Right lobe of liver (tissue), 6 donors: Measurements from ENCODE around the gene C19orf44. TPM values are rescaled to one million over a fixed set of nuclear protein-coding genes. Genes with fewer than 3 reads are reported as not detected.

Experiments used
- ATAC-seq, 4 donors: fragments of 200-7000 bp; cut with Tn5 transposase; one replicate each; pipeline ENCODE4 v1.9.1; 2020; ENCODE audit warnings: mild to moderate bottlenecking in 4 of 4, moderate library complexity in 4 of 4
- DNase-seq, 3 donors: peaks; one replicate each; pipeline ENCODE4 v3.0.0-alpha.2; 2020
- H3K27ac ChIP-seq, 3 donors: fragments of 200-600 bp; one replicate each; pipeline ENCODE4 v1.8.0; 2022
- H3K27me3 ChIP-seq, 2 donors: fragments of 200-600 bp; one replicate each; pipeline ENCODE4 v1.8.0; 2022
- H3K36me3 ChIP-seq, 4 donors: fragments of 200-600 bp; sonication (generic) in 1 of 4; one replicate each; pipeline versions ENCODE4 v1.5.1 to v1.8.0; 2017 to 2022; ENCODE audit warnings: control low read depth in 1 of 4
- H3K4me1 ChIP-seq, 4 donors: fragments of 200-600 bp; sonication (generic) in 1 of 4; one replicate each; pipeline versions ENCODE4 v1.5.1 to v1.8.0; 2017 to 2022; ENCODE audit warnings: control low read depth in 1 of 4
- H3K4me3 ChIP-seq, 3 donors: fragments of 200-600 bp; one replicate each; pipeline ENCODE4 v1.8.0; 2022
- H3K9me3 ChIP-seq, 4 donors: fragments of 200-600 bp; sonication (generic) in 1 of 4; one replicate each; pipeline versions ENCODE4 v1.5.1 to v1.8.0; 2017 to 2022; ENCODE audit warnings: control low read depth in 1 of 4
- CTCF ChIP-seq, 4 donors: fragments of 200-600 bp in 3 of 4; fragments of 450-650 bp in 1 of 4; IDR thresholded peaks; one replicate each; pipeline versions ENCODE4 v1.5.1 to v1.8.0; 2016 to 2022; ENCODE audit warnings: antibody characterized with exemption in 4 of 4, mild to moderate bottlenecking in 2 of 4
- POLR2A ChIP-seq: fragments of 450-650 bp; IDR thresholded peaks from one replicate; pipeline ENCODE4 v1.6.1; 2017; ENCODE audit warnings: antibody characterized with exemption, mild to moderate bottlenecking
- WGBS: methylation state at CpG from one replicate; pipeline ENCODE4 v1.1.6; 2018; ENCODE audit warnings: low coverage, low lambda C conversion rate; ENCODE audit not compliant: insufficient coverage; ENCODE audit errors: missing lambda C conversion rate; 5-methylcytosine and 5-hydroxymethylcytosine counted together
- intact Hi-C, 2 donors: fragments of 100-400 bp; cut with DNase I; formaldehyde crosslinking; loops; one replicate each; pipeline versions ENCODE4 v1.11.2 to v1.14.1; 2022
- total RNA-seq, 6 experiments: library from RNA; depleted of rRNA in 2 of 6; stranded (reverse); fragments of >200 nt in 2 of 6; fragmentation: NEBNext Ultra II Directional in 3 of 6; extraction: Animal tissue kit (Norgen Biotek cat#: 25700) in 3 of 6; gene quantifications; one replicate each; pipeline versions ENCODE4 v1.1.0 to v1.2.4, GENCODE V29; 2016 to 2023
- donor health status: DM: no; HTN: yes; CAD: no.
- donor health status: DM: no; HTN: no; CAD: no.
- donor health status: DM: no; HTN: no; CAD: no.
- donor health status: DM: no; HTN: yes; CAD: no.
- donor health status: DM: no; HTN: yes; CAD: no.

C19orf44 gene
- total RNA-seq, 6 experiments from 2014 or later: 1.8 to 4.3 (median 2.5) TPM

DNA sequence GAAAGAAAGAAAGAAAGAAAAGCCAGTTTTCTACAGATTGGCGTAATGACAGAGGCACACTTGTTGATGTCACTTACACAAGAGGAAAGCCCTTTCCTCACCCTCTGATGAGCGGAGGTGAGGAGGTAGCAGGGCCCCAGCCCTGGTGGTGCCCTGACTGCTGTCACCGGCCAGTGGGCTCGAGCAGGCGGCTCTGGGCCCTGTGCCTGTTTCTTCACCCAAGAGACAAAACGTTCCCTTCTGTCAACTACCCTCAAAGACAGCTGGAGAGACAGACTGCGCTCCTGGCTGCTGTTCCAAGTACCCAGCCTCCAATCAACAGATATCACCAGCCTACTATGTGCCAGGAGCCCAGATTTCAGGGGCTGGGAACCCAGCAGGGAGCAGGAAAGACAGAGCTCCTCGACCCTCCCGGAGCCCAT lies 34.6 kb upstream of the C19orf44 start:
- H3K27ac ChIP-seq: peak overlapping the region in 2 of 3 donors; percentile 51 to 77

GRCh38 chr19:16462757-16463250 lies 33.4 kb upstream of the C19orf44 start:
- TF ChIP-seq CTCF (IDR thresholded peaks at IDR 0.05) (no peak), POLR2A (no peak)
- no peaks in the 10 kb centered on the region for H3K27me3 ChIP-seq
- no peaks in the 10 kb centered on the region for H3K9me3 ChIP-seq
- intact Hi-C loops: no loop called here
- peak; percentile 72 to 84 (median 75) for DNase-seq
- no peaks in the 10 kb centered on the region for H3K36me3 ChIP-seq
- H3K4me1 ChIP-seq: peaks cover 0 to 52% (median 19%) of the 10 kb centered on the region in 4 donors
- H3K27ac ChIP-seq: peak overlapping the region in 2 of 3 donors; percentile 51 to 77
- peak; percentile 80 to 88 (median 81) for ATAC-seq
- H3K4me3 ChIP-seq: no peak overlapping the region
- WGBS: 51% methylated on average over 3 of the region's 6 CpGs

More for the DNA sequence above, 34.6 kb upstream of the C19orf44 start:
- Histone ChIP-seq H3K4me3 (no peak overlapping the region), H3K27me3 (no peaks in the 10 kb centered on the region), H3K9me3 (no peaks in the 10 kb centered on the region), H3K36me3 (no peaks in the 10 kb centered on the region), H3K4me1 (peaks cover 0 to 47% (median 24%) of the 10 kb centered on the region in 4 donors)
- DNase-seq (no peak), ATAC-seq (peak in 1 of 4 donors; percentile 7)
- TF ChIP-seq POLR2A (no peak), CTCF (IDR thresholded peaks at IDR 0.05) (no peak)
- WGBS: 71% methylated on average over 1 of the region's 9 CpGs
- intact Hi-C loops: no loop called here

- no peak for DNase-seq
- Histone ChIP-seq H3K36me3 (no peaks in the 10 kb centered on the region), H3K27me3 (no peaks in the 10 kb centered on the region), H3K9me3 (no peaks in the 10 kb centered on the region), H3K4me3 (no peak overlapping the region), H3K4me1 (peaks cover 0 to 52% (median 19%) of the 10 kb centered on the region in 4 donors), H3K27ac (peak overlapping the region; percentile 30 to 77 (median 51))
- intact Hi-C loops: no loop called here
- ATAC-seq: no peak
- 53% methylated on average over 5 of the region's 6 CpGs for WGBS
- TF ChIP-seq POLR2A (no peak), CTCF (IDR thresholded peaks at IDR 0.05) (no peak)
Measured at GRCh38 chr19:16463341-16463990, 32.7 kb upstream of the C19orf44 start.

DNA sequence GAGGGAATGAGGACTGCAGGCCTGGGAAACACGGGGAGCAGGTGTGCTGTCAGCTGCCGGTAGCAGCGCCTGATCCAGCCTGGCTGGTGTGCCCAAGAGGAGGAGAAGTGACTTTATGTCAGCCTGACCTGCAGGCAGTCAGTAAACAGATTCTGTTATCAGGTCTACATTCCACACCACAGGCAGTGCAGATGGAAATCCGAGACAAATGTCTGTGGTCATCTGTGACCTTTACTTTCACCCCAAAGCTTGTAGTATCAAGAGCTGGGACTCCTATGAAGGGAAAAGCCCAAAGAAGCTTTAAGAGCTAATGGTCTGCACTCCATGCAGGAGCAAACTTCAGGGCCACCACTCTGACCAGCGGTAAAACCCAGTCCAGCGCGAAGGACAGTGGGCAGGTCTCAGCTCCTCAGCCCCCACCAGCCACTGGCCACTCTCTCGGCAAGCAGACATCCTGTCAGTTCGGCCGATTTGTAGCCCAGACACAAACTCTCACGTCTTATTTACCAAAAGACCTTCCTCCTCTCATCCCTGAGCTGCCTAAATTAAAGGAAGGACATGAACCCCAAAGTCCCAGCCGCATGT lies 32.1 kb upstream of the C19orf44 start:
- Histone ChIP-seq H3K4me3 (no peak overlapping the region), H3K36me3 (no peaks in the 10 kb centered on the region), H3K27me3 (no peaks in the 10 kb centered on the region), H3K9me3 (no peaks in the 10 kb centered on the region), H3K27ac (peak overlapping the region; percentile 25 to 77 (median 30)), H3K4me1 (peaks cover 0 to 53% (median 19%) of the 10 kb centered on the region in 4 donors)
- WGBS: 32% methylated on average over 7 of the region's 12 CpGs
- peak in 1 of 3 donors; percentile 57 for DNase-seq
- ATAC-seq: peak; percentile 31 to 82 (median 74)
- TF ChIP-seq CTCF (IDR thresholded peaks at IDR 0.05) (no peak), POLR2A (no peak)
- intact Hi-C loops: no loop called here
